ENCODE results near the gene ASPSCR1.

ASPSCR1 gene

DNA sequence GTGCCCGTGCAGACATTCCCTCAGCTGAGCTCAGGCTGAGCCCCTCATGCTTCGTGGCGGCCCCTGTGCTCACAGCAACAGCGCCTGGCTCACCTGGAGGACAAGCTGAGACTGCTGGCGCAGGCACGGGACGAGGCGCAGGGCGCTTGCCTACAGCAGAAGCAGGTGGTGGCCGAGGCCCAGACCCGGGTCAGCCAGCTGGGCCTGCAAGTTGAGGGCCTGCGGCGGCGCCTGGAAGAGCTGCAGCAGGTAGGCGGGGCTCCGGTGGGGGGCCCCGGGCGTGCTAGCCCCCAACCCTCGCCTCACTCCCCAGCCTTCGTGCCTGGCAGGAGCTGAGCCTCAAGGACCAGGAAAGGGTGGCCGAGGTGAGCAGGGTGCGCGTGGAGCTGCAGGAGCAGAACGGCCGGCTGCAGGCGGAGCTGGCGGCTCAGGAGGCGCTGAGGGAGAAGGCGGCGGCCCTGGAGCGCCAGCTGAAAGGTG lies 52.6 kb downstream of the ASPSCR1 start:
- Histone ChIP-seq H4K8ac (ENCODE audit: low read depth, low read length) (peak overlapping the region; percentile 65), H3K36me3 (replicated peaks in 1 of 2; ENCODE audit: control insufficient read depth in 2 of 2, insufficient read depth in 2 of 2, low read length in 2 of 2) (peaks cover 27 to 29% of the 10 kb centered on the region in 2 donors), H3K27ac (replicated peaks; ENCODE audit: low read length) (no peak overlapping the region), H2BK120ac (ENCODE audit: low read depth, low read length) (peak overlapping the region; percentile 72), H3K4me1 (ENCODE audit: control insufficient read depth in 2 of 2, insufficient read depth in 1 of 2, low read depth in 1 of 2, low read length in 2 of 2) (peaks cover 5 to 12% of the 10 kb centered on the region in 2 donors), H2BK5ac (ENCODE audit: low read length) (peak overlapping the region; percentile 90), H3K9me3 (replicated peaks in 1 of 2; ENCODE audit: control insufficient read depth in 2 of 2, insufficient read depth in 1 of 2, low read depth in 1 of 2, low read length in 2 of 2) (peaks cover 0 to 2% of the 10 kb centered on the region in 2 donors), H3K18ac (ENCODE audit: low read length) (peak overlapping the region; percentile 94), H3K23ac (ENCODE audit: low read depth, low read length, poor library complexity) (peak overlapping the region; percentile 93), H2AFZ (ENCODE audit: low read length) (no peak overlapping the region), H3K4ac (ENCODE audit: low read length) (no peak overlapping the region), H3K27me3 (ENCODE audit: control insufficient read depth in 3 of 3, insufficient read depth in 3 of 3, low read depth in 1 of 3, low read length in 3 of 3) (no peaks in the 10 kb centered on the region), H2AK5ac (ENCODE audit: low read depth, low read length) (peak overlapping the region; percentile 86), H2BK12ac (ENCODE audit: low read length) (peak overlapping the region; percentile 73), H3K4me3 (ENCODE audit: low read length in 2 of 2) (peak overlapping the region in 1 of 2 donors; percentile 43), H2BK15ac (ENCODE audit: low read length) (peak overlapping the region; percentile 58), H3K14ac (ENCODE audit: low read length) (peak overlapping the region; percentile 56), H3K79me1 (ENCODE audit: low read depth, low read length) (peaks cover 7% of the 10 kb centered on the region), H4K91ac (ENCODE audit: low read depth, low read length, poor library complexity) (no peak overlapping the region), H3K4me2 (ENCODE audit: insufficient read depth, low read length, poor library complexity, severe bottlenecking) (no peak overlapping the region), H3K9ac (ENCODE audit: low read depth, low read length, poor library complexity) (peak overlapping the region; percentile 72)
- WGBS, 2 donors (ENCODE audit: extremely low coverage in 2 of 2, insufficient read length in 2 of 2, insufficient replicate concordance in 1 of 2), result no CpG with 5 or more reads among the region's 31 CpGs
- DNase-seq (ENCODE audit: low spot score), result no peak

DNA sequence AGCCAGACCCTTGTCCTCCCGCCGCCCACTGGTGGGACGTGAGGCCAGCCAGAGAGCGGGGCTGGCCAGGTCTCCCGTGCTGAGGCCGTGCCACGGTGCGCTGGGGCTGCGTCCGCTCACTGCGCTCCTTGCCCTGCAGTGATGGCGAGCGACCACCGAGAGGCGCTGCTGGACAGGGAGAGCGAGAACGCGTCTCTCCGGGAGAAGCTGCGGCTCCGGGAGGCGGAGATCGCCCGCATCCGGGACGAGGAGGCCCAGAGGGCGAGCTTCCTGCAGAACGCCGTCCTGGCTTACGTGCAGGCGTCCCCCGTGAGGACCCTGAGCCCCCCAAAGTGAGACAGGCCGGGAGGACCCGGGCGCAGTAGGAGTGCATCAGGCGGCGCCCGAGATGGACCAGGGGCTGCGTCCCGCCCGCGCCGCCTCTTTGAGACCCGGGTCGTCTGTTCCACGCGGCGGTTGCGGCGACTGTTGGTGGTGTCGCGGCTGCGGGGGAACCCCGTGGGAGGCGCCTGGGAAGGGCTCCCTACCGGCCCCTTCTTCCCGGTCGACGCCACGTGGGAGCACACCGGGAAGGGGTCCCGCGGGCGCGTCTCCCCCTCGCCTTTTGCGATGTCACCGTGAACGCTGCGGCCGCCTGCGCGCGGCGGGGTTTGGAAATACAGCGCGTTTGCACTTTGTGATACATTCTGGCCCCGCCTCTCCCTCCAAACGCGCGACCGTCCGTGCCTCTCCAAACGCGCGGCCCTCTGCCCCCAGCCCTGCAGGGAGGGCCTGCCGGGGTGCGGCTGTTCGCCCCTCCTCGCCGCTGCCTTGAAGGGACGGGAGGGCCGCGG lies 53.3 kb downstream of the ASPSCR1 start:
- Histone ChIP-seq H3K23ac (ENCODE audit: low read depth, low read length, poor library complexity) (peak overlapping the region; percentile 93), H2BK12ac (ENCODE audit: low read length) (no peak overlapping the region), H3K27me3 (ENCODE audit: control insufficient read depth in 3 of 3, insufficient read depth in 3 of 3, low read depth in 1 of 3, low read length in 3 of 3) (no peaks in the 10 kb centered on the region), H2BK5ac (ENCODE audit: low read length) (peak overlapping the region; percentile 90), H3K4me2 (ENCODE audit: insufficient read depth, low read length, poor library complexity, severe bottlenecking) (peak overlapping the region; percentile 98), H3K9ac (ENCODE audit: low read depth, low read length, poor library complexity) (peak overlapping the region; percentile 72), H3K4me1 (ENCODE audit: control insufficient read depth in 2 of 2, insufficient read depth in 1 of 2, low read depth in 1 of 2, low read length in 2 of 2) (peaks cover 5 to 12% of the 10 kb centered on the region in 2 donors), H2BK120ac (ENCODE audit: low read depth, low read length) (peak overlapping the region; percentile 72), H4K91ac (ENCODE audit: low read depth, low read length, poor library complexity) (no peak overlapping the region), H3K79me1 (ENCODE audit: low read depth, low read length) (peaks cover 9% of the 10 kb centered on the region), H3K36me3 (replicated peaks in 1 of 2; ENCODE audit: control insufficient read depth in 2 of 2, insufficient read depth in 2 of 2, low read length in 2 of 2) (peaks cover 29 to 30% of the 10 kb centered on the region in 2 donors), H2BK15ac (ENCODE audit: low read length) (peak overlapping the region; percentile 67), H2AFZ (ENCODE audit: low read length) (peak overlapping the region; percentile 91), H3K4ac (ENCODE audit: low read length) (no peak overlapping the region), H3K14ac (ENCODE audit: low read length) (peak overlapping the region; percentile 56), H3K27ac (replicated peaks; ENCODE audit: low read length) (peak overlapping the region; percentile 54), H4K8ac (ENCODE audit: low read depth, low read length) (peak overlapping the region; percentile 65), H3K18ac (ENCODE audit: low read length) (peak overlapping the region; percentile 94), H3K4me3 (ENCODE audit: low read length in 2 of 2) (peak overlapping the region; percentile 43 to 84), H3K9me3 (replicated peaks in 1 of 2; ENCODE audit: control insufficient read depth in 2 of 2, insufficient read depth in 1 of 2, low read depth in 1 of 2, low read length in 2 of 2) (peaks cover 0 to 2% of the 10 kb centered on the region in 2 donors), H2AK5ac (ENCODE audit: low read depth, low read length) (peak overlapping the region; percentile 83)
- no CpG with 5 or more reads among the region's 94 CpGs for WGBS, 2 donors (ENCODE audit: extremely low coverage in 2 of 2, insufficient read length in 2 of 2, insufficient replicate concordance in 1 of 2)
- DNase-seq (ENCODE audit: low spot score), result peak; percentile 76

DNA sequence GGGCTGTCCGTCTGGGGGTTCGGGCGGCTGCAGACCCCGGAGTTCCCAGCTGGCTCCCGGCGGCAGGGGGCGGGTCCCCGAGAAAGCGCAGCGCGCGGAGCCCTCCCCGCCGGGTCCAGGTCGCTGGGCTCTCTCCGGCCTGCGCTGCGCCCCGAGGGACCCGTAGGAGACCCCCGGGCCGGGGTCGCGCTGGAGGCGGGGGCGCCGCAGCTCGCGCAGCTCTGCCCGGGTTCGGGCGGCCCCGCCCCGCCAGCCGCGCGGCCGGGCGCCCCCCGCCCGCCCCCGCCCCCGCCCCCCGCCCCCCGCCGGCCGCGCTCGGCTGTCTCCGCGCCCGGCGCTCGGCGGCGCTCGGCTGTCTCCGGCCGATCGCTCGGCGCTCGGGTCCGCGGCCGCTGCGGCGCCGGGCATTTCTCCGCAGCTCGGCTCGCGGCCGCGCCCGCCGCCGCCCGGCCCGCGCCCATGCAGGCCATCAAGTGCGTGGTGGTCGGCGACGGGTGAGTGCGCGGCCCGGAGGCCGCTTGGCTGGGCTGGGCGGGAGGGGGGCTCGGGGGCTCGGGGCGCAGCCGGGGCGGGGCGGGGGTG lies 54.0 kb downstream of the ASPSCR1 start, which contains the start of gene RAC3:
RAC3 (plus strand) TSS at position 376 of the 582 bp plus-strand sequence; CDS start at position 460, 84 bp downstream.
- H2AFZ ChIP-seq (ENCODE audit: low read length), result peak within 1 kb of the TSS; percentile 91
- DNase-seq (ENCODE audit: low spot score), result peak; percentile 72
- H3K14ac ChIP-seq (ENCODE audit: low read length), result peak within 1 kb of the TSS; percentile 2
- no peak within 1 kb of the TSS for H2BK12ac ChIP-seq (ENCODE audit: low read length)
- peak within 1 kb of the TSS; percentile 46 to 84 for H3K4me3 ChIP-seq (ENCODE audit: low read length in 2 of 2)
- peak within 1 kb of the TSS; percentile 81 for H2BK120ac ChIP-seq (ENCODE audit: low read depth, low read length)
- H3K4ac ChIP-seq (ENCODE audit: low read length), result no peak within 1 kb of the TSS
- peaks cover 30 to 36% of the 10 kb centered on the region in 2 donors for H3K36me3 ChIP-seq (replicated peaks in 1 of 2; ENCODE audit: control insufficient read depth in 2 of 2, insufficient read depth in 2 of 2, low read length in 2 of 2)
- no peaks in the 10 kb centered on the region for H3K27me3 ChIP-seq (ENCODE audit: control insufficient read depth in 3 of 3, insufficient read depth in 3 of 3, low read depth in 1 of 3, low read length in 3 of 3)
- peak within 1 kb of the TSS; percentile 83 for H2AK5ac ChIP-seq (ENCODE audit: low read depth, low read length)
- H3K23ac ChIP-seq (ENCODE audit: low read depth, low read length, poor library complexity), result peak within 1 kb of the TSS; percentile 93
- H4K91ac ChIP-seq (ENCODE audit: low read depth, low read length, poor library complexity), result no peak within 1 kb of the TSS
- H3K27ac ChIP-seq (replicated peaks; ENCODE audit: low read length), result peak within 1 kb of the TSS; percentile 54
- H3K18ac ChIP-seq (ENCODE audit: low read length), result peak within 1 kb of the TSS; percentile 94
- no CpG with 5 or more reads among the region's 96 CpGs for WGBS, 2 donors (ENCODE audit: extremely low coverage in 2 of 2, insufficient read length in 2 of 2, insufficient replicate concordance in 1 of 2)
- peak within 1 kb of the TSS; percentile 67 for H2BK15ac ChIP-seq (ENCODE audit: low read length)
- peaks cover 5% of the 10 kb centered on the region for H3K79me1 ChIP-seq (ENCODE audit: low read depth, low read length)
- peak within 1 kb of the TSS; percentile 3 for H2BK5ac ChIP-seq (ENCODE audit: low read length)
- peak within 1 kb of the TSS; percentile 100 for H3K4me2 ChIP-seq (ENCODE audit: insufficient read depth, low read length, poor library complexity, severe bottlenecking)
- peak within 1 kb of the TSS; percentile 82 for H3K9ac ChIP-seq (ENCODE audit: low read depth, low read length, poor library complexity)
- H4K8ac ChIP-seq (ENCODE audit: low read depth, low read length), result no peak within 1 kb of the TSS
- no peaks in the 10 kb centered on the region for H3K9me3 ChIP-seq (replicated peaks in 1 of 2; ENCODE audit: control insufficient read depth in 2 of 2, insufficient read depth in 1 of 2, low read depth in 1 of 2, low read length in 2 of 2)
- H3K4me1 ChIP-seq (ENCODE audit: control insufficient read depth in 2 of 2, insufficient read depth in 1 of 2, low read depth in 1 of 2, low read length in 2 of 2), result peaks cover 8 to 14% of the 10 kb centered on the region in 2 donors

Measured in neuronal stem cell (in vitro differentiated cells).